GM18507 (cell line): ENCODE data around the gene ZYG11B.
"Not testable (repeated sequence)": the region's sequence is repeated elsewhere in the genome, so short reads cannot be mapped to it uniquely, and the experiment has no call there.

Source experiments
- DNase-seq: peaks from one replicate; pipeline ENCODE4 v3.0.0; 2011; ENCODE audit warnings: low read depth; ENCODE audit not compliant: insufficient read length; ENCODE audit errors: extremely low spot score
- FAIRE-seq: peaks from 2 replicates; lab custom pipeline; 2011; peaks lifted over from hg19 to GRCh38; lab: Jason Lieb, UNC

ZYG11B gene

DNA sequence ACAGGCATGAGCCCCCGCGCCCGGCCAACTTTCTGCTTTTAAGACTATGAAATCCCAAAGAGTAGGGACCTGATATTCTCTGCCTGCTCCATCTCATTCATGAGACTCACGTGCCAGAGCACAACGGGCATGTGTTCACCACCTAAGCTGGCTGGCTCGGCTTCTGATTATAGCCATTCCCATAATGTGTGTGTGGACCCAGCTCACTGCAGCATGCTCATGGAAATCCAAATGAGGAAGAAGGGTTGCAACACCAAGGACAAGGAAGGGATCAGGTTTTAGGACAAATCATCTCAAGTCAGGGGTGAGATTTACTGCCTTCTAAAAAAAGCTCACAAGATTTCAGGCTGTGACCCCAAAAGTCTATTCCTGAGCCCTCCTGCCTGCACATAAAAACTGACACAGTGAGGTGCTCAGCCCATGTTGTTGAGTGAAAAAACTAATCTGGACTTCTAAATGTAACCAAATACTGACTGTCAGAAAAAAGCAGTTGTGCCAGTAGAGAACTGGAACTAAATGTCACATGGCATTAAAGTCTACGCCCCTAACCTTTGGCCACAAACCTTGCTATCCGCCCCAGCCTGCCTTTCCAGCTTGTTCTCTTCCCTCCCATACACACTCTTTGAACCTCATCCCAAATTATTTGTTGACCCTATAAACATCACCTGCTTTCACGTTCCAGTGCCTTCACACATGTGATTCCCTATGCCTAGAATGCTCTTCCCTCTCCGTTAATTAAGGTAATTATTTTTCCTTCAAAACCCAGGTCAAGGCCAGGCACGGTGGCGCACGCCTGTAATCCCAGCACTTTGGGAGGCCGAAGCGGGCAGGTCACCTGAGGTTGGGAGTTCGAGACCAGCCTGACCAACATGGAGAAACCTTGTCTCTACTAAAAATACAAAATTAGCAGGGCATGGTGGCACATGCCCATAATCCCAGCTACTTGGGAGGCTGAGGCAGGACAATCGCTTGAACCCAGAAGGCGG lies 19.0 kb upstream of the ZYG11B start:
- no peak for FAIRE-seq
- DNase-seq = no peak

DNA sequence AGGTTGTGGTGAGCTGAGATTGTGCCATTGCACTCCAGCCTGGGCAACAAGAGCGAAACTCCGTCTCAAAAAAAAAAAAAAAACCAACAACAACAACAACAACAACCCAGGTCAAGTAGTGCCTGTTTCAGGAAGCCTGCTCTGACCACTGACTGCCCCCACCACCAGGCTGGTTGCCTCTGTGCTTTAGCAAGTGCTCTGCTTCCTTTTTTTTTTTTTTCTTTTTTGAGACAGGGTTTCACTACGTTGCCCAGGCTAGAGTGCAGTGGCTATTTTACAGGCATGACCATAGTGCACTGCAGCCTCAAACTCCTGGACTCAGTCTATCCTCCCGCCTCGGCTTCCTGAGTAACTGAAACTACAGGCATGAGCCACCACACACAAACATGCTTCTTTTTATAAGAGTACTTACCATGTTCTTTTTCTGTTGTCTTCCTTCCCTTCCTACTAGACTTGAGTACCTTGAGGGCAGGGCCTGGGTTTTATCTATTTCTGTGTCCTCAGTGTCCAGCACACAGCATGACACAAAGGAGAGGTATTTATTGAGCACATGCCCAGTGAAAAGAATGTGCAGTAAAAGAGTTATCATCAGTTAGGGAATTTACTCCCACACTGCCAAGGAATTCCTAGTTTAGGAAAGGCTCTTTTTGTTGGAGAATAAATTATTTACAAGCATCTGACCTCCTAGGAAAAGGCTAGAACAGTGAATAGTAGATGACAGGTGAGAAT lies 18.2 kb upstream of the ZYG11B start:
- FAIRE-seq (no peak), DNase-seq (no peak)

DNA sequence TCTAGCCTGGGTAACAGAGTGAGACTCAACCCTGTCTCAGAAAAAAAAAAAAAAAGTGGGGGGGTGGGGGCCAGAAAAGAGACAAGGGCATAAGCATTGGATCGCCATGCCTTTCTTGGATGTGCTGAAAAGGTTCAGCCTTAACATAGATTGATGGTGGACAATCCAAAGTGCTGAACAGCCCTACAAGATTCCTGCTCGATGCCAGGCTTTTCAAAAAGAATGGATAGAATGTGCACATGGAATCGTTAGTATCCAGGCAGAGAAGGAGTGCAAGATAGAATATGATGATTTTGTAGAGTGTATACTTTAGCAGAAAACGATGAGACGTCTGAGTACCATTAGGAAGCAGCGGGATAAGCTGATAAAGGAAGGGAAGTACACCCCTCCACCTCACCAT lies 17.2 kb upstream of the ZYG11B start:
- FAIRE-seq = no peak
- no peak for DNase-seq

DNA sequence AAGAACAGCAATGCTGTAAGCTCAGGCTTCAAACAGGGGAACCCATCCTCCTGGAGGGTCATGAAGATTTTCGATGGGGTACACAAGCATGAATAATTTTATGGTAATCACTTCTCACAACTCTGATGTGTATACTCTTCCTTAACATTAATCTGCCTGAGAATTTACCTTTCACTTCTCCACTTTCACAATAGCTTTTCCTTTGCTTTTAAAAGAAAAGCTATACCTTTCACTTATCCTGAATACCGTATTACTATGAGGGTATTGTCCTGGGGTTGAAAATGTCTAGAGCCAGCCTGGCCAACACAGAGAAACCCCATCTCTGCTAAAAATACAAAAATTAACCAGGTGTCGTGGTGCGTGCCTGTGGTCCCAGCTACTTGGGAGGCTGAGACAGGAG lies 12.7 kb upstream of the ZYG11B start:
- FAIRE-seq (no peak), DNase-seq (no peak)

DNA sequence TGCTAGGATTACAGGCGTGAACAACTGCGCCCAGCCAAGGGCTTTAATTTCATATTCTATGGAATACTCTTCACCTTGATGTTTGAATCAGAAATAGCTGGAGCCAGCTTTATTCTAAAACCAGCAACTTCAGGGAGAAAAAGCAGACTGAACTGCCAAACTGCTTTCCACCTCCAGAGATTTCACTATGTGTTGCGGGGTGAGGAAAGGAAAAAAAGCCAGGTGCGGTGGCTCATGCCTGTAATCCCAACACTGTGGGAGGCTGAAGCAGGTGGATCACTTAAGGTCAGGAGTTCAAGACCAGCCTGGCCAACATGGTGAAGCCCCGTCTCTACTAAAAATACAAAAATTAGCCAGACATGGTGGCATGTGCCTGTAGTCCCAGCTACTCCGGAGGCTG lies 11.0 kb upstream of the ZYG11B start:
- not testable (repeated sequence) for DNase-seq, FAIRE-seq

DNA sequence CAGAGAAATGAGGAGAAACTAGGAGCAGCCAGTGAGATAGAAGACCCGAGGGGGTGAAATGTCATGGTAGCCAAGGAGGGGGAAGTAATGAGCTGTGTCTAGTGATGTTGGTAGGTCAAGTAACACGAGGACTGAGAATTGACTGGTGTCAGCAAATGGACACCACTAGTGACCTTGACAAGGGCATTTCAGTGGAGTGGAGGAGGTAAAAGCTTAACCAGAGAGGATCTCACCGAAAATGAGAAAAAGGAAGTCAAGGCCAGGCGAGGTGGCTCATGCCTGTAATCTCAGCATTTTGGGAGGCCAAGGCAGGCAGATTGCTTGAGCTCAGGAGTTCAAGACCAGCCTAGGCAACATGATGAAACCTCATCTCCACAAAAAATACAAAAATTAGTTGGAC lies 3.0 kb upstream of the ZYG11B start:
- FAIRE-seq (no peak), DNase-seq (no peak)

DNA sequence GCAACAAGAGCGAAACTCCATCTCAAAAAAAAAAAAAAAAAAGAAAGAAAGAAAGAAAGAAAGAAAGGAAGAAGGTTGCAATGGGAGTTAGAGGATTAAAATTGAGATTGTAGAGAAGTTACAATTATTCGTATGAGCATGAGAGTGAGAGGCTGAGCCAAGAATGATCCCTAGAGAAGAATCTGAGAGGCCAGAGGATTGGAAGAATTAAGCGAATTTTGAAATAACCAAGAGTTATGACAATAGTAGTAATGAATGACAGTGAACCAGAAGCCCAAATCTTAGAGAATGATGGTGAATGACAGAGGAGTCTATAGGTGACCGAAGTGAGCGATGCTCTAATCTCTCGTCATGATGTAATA lies 369 bp upstream of the ZYG11B start:
- FAIRE-seq (no peak), DNase-seq (no peak)

DNA sequence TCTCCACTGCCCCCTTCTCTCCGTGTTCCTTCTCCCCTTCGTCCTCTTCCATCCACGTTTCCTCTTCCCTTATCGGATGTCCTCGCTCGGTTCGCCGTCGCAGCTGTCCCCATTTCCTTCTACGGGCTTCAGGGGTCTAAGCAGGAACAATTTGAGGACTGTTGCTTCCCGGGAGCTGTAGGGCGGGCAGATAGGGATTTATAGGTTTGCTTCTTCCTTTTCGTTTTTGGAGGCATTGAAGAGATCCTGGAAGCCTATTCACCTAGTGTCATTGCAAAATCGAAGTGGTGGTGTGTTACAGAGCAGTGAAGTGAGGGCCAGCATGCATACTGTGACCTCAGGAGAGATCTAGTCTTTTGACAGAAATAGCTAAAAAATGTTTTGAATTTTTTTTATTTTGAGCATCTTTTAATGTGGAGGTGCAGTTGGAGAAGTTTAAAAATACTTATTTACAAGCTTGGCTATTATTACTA lies 897 bp downstream of the ZYG11B start:
- FAIRE-seq (peak; percentile 63), DNase-seq (no peak)

DNA sequence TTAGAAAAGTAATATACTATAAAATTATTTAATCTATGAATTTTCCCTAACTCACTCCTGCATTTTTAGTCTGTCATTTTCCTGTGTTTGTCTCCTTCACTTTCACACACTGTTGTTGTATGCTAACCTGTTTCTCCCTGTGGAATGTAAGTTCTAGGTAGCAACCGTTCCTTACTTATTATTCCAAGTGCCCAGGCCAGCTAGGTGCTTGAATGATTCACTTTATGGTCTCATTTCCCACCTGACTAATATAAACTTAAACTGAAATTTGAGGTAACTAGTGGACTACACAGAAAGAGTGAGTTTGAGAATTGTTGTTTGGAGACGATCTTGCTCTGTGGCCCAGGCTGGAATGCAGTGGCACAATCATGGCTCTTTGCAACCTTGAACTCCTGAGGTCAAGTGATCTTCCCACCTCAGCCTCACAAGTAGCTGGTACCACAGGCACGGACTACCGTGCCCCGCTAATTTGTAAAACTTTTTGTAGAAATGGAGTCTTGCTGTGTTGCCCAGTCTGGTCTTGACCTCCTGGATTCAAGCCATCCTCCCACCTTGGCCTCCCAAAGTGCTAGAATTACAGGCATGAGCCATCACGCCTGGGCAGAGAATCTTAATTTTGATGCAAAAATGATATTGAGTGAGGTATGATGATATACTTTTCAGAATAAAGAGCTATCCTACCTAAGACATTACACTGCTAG lies 1.9 kb downstream of the ZYG11B start:
- no peak for FAIRE-seq
- DNase-seq = no peak

DNA sequence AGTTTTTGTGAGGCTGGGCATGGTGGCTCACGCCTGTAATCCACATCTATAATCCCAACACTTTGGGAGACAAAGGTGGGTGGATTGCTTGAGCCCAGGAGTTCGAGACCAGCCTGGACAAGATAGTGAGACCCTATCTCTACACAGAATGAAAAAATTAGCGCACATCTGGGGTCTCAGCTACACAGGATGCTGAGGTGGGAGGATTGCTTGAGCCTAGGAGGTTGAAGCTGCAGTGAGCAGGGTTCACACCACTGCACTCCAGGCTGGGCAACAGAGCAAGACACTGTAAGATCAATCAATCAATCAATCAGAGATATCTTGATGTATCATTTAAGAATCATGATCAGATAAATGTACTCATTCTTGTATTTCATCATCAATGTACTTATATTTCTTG lies 7.1 kb downstream of the ZYG11B start:
- no peak for FAIRE-seq
- no peak for DNase-seq

DNA sequence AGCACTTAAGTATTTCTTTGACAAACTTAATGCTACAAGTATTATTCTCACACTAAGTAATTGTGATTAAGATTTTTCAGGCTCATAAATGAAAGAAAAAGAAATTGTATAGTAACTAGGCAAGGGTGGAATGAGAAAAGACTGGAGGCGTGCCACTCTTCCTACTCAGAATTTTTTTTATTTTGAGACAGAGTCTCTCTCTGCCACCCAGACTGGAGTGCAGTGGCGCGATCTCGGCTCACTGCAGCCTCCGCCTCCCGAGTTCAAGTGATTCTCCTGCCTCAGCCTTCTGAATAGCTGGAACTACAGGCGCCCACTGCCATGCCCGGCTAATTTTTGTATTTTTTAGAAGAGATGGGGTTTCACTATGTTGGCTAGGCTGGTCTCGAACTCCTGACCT lies 9.1 kb downstream of the ZYG11B start:
- FAIRE-seq, DNase-seq: not testable (repeated sequence)

DNA sequence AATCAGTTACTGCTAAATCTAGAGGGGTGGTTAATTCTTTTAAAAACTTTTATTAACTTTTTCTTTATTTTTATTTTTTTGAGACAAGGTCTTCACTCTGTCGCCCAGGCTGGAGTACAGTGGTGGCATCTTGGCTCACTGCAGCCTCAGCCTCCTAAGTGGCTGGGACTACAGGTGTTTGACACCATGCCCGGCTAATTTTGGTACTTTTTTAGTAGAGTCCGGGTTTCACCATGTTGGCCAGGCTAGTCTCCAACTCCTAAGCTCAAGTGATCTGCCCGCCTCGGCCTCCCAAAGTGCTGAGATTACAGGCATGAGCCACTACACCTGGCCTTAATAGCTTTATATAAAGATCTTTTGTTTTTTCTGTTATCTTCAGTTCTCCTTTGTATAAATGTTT lies 11.9 kb downstream of the ZYG11B start:
- DNase-seq (no peak), FAIRE-seq (no peak)

DNA sequence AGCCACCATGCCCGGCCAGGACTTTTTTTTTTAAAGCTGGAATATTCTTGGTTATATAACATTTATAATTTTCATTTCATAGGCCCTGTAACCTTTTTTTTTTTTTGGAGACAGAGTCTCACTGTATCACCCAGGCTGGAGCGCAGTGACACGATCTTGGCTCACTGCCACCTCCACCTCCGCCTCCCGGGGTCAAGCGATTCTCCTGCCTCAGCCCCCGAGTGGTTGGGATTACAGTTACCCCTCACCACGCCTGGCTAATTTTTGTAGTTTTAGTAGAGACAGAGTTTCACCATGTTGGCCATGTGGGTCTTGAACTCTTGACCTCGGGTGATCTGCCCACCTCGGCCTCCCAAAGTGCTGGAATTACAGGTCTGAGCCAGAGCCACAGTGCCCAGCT lies 12.6 kb downstream of the ZYG11B start:
- FAIRE-seq = no peak
- no peak for DNase-seq

DNA sequence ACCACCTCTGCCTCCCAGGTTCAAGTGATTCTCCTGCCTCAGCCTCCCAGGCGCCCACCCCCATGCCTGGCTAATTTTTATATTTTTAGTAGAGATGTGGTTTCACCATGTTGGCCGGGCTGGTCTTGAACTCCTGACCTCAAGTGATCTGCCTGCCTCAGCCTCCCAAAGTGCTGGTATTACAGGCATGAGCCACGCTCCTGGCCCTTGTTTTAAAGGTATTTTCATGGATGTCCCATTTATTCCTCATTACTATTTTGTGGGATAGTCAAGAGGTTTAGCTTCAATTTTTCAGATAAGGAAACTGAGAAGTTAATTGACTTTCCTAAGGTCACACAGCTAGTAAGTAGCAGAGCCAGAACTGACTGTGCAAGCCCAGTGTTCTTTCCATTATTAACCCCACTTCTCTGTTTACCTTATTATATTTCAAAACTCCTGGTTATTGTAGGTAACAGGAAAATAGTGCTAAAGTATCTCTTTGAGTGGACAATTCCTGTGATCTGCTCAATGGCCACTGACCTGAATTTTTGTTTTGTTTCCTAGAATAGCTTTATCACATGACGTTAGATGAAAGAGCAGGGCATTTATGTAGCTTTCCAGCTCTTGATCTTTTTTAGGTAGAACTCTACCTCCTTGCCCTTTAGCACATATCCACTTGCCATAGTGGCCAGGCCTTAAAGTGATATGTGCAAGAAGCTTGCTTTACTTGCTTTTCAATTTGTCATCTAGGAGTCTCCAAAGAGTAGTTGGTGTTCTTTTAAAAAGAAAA lies 13.6 kb downstream of the ZYG11B start:
- FAIRE-seq = no peak
- DNase-seq = no peak

DNA sequence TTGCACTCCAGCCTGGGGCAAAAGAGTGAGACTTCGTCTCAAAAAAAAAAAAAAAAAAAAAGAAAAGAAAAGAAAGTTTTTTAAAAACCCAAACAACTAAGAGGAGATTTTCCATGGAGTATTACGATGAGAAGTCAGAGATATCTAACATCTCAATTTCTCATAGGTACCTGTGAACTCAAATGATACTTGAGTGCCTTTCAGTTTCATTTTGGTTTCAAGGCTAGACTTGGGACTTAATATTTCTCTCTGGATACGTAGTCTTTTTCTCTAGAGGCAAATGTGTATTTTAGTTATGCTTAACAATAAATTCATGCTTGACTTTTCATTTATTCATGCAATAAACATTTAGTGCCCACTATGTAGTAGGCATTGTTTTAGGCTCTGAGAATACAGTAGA lies 15.0 kb downstream of the ZYG11B start:
- DNase-seq (no peak), FAIRE-seq (peak; percentile 56)

DNA sequence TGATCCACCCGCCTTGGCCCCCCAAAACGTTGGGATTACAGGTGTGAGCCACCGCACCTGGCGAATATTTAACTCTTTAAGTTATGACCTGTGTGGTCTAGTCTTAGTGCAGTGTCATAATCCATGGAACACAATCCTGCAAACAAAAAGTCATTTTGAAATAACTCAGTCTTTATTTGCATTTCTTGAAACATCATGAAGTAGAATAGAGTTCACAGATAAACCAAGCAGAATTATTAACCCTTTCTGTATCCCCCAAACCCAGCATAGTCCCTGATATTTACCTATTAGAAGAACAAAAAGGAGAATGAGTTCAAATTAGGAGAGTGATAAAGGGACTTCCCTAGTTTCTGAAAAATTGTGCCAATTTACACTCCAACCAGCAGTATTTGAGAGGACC lies 19.9 kb downstream of the ZYG11B start:
- DNase-seq = no peak
- no peak for FAIRE-seq

DNA sequence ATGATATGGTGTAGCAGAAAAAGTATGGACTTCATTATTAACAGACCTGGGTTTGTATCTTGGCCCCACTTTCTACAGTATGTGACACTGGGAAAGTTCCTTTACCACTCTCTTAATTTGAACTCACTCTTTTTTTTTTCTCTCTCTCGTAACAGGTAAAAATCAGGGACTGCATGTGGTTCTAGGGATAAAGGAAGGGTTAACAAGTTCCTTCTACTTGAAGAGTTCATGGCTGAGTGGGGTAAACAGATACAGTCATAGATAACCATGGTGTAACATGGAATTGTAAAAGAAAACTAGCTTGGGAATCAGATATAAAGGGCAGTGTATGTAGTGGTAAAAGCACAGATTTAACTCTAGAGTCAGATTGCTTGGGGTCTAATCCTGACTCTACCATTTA lies 21.2 kb downstream of the ZYG11B start:
- no peak for FAIRE-seq
- no peak for DNase-seq

DNA sequence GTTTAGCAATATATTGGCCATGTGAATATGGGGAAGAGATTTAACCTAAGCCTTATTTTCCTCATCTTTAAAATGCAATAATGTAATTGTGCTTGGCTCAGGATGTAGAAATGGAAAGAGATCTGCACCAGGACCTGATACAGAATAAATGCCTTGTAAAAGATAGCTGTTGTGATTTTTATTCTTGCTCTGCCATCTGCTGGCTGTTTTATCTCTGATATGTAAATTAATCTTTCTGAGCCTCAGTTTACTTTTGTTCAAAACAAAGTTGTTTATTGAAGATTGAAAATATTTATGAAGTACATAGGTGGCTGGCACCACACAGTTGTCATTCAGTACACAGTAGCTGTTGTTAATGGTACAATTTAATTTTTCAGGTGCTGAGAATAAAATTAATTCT lies 21.9 kb downstream of the ZYG11B start:
- no peak for DNase-seq
- FAIRE-seq = no peak

DNA sequence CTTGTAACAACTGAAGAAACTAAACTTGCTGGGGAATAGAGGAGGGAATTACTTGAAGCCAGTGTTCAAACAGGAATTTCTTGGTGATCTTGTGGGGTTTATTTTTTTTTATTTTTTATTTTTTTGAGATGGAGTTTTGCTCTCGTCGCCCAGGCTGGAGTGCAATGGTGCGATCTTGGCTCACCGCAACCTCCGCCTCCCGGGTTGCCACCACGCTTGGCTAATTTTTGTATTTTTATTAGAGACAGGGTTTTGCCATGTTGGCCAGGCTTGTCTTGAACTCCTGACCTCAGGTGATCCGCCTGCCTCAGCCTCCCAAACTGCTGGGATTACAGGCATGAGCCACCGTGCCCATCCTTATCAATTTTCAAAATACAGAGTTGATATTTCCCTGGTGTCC lies 23.2 kb downstream of the ZYG11B start:
- not testable (repeated sequence) for FAIRE-seq, DNase-seq
